BJ (cell line): Measurements from ENCODE around the gene PLIN1. TPM values are rescaled to one million over a fixed set of nuclear protein-coding genes. Genes with fewer than 3 reads are reported as not detected.

Experiments used
- CTCF ChIA-PET: fragments of 350-600 bp; formaldehyde crosslinking; extraction: SDS; loops from one replicate; lab custom pipeline; 2021; ENCODE audit warnings: antibody characterized with exemption, inconsistent platforms; lab: Yijun Ruan, JAX
- POLR2A ChIA-PET: fragments of 300-600 bp; sonication (Branson Sonifier 250); formaldehyde crosslinking; extraction: SDS; loops from one replicate; lab custom pipeline; 2021; ENCODE audit warnings: antibody characterized with exemption; lab: Charles Lee
- DNase-seq: peaks from one replicate; pipeline ENCODE4 v3.0.0-alpha.2; 2011; ENCODE audit warnings: low read depth
- H3K27me3 ChIP-seq: 2 replicates; pipeline ENCODE4 v1.6.0; 2011; ENCODE audit warnings: low read length; ENCODE audit not compliant: control insufficient read depth, insufficient read depth
- H3K36me3 ChIP-seq: 2 replicates; pipeline ENCODE4 v1.5.1; 2011; ENCODE audit warnings: low read length; ENCODE audit not compliant: control insufficient read depth, insufficient read depth
- H3K4me3 ChIP-seq: 2 replicates; pipeline ENCODE4 v1.5.1; 2011; ENCODE audit warnings: low read depth, mild to moderate bottlenecking, control low read depth, low read length
- polyA plus RNA-seq: library from polyadenylated mRNA; depleted of rRNA; stranded (reverse); fragments of >200 nt; gene quantifications from 2 replicates; pipeline ENCODE4 v1.2.3, GENCODE V29; 2011; rRNA removed
- small RNA-seq: library from RNA; depleted of rRNA; stranded (forward); fragments of <200 nt; gene quantifications from one replicate; pipeline ENCODE3, GENCODE V24; 2012; ENCODE audit warnings: low replicate concordance, low read depth; ENCODE audit not compliant: insufficient read length
- TF ChIP-seq, protein P1 (sequence below): IDR thresholded peaks from 2 replicates; pipeline ENCODE4 v1.5.1; 2011; ENCODE audit warnings: low read depth, mild to moderate bottlenecking, control low read depth, inconsistent platforms, low read length, moderate library complexity; ENCODE audit not compliant: insufficient read depth

The PLIN1 gene
- polyA plus RNA-seq, 1 experiment, result 0.06 TPM

DNA sequence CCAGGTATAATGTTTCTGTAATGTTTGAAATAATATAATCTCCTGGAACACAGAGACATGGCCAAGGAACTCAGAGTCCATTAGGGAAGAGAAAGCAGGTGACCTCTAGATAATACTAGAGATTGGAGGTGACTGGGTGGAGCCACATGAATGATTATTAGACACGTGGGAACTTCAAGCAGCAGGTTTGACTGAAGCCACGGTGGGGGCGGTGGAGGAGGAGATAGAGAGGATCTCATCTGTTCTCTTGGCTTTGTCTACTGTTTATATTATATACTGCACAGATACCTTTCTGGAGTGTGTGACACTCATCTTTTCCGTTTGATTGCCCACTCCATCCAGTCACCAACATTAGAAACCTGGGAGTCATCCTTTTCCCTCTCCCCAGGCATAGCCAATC lies 57.6 kb downstream of the PLIN1 start:
- ChIA-PET CTCF (no interaction called here), POLR2A (no interaction called here)
- no peak overlapping the region for H3K4me3 ChIP-seq
- H3K27me3 ChIP-seq, result no peaks in the 10 kb centered on the region
- peaks cover 12% of the 10 kb centered on the region; the same call in 1 of the 2 replicates for H3K36me3 ChIP-seq
- no peak for DNase-seq
- TF ChIP-seq, protein P1, sequence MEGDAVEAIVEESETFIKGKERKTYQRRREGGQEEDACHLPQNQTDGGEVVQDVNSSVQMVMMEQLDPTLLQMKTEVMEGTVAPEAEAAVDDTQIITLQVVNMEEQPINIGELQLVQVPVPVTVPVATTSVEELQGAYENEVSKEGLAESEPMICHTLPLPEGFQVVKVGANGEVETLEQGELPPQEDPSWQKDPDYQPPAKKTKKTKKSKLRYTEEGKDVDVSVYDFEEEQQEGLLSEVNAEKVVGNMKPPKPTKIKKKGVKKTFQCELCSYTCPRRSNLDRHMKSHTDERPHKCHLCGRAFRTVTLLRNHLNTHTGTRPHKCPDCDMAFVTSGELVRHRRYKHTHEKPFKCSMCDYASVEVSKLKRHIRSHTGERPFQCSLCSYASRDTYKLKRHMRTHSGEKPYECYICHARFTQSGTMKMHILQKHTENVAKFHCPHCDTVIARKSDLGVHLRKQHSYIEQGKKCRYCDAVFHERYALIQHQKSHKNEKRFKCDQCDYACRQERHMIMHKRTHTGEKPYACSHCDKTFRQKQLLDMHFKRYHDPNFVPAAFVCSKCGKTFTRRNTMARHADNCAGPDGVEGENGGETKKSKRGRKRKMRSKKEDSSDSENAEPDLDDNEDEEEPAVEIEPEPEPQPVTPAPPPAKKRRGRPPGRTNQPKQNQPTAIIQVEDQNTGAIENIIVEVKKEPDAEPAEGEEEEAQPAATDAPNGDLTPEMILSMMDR, result no peak

DNA sequence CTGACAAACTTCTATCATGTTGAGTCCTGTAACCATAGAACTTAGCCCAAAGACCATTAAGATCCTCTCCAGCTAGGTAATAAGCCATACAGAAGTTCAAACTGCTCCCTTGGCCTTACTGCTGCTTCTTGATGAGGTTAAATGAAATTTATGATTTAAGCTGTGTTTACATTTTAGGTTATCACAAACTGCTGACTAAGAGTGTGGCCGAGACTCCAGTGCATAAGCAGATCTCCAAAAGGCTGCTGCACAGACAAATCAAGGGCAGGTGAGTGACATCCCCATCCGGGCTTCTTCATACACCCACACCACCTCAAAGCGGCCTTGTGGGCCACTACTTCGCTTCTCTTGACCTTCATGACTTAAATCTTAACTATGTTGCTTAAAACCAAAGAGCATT lies 62.9 kb downstream of the PLIN1 start:
- Histone ChIP-seq H3K4me3 (no peak overlapping the region), H3K27me3 (no peaks in the 10 kb centered on the region), H3K36me3 (peaks cover 5% of the 10 kb centered on the region)
- CTCF ChIA-PET, result no interaction called here
- TF ChIP-seq, protein P1, result no peak
- POLR2A ChIA-PET, result no interaction called here
- DNase-seq, result no peak

DNA sequence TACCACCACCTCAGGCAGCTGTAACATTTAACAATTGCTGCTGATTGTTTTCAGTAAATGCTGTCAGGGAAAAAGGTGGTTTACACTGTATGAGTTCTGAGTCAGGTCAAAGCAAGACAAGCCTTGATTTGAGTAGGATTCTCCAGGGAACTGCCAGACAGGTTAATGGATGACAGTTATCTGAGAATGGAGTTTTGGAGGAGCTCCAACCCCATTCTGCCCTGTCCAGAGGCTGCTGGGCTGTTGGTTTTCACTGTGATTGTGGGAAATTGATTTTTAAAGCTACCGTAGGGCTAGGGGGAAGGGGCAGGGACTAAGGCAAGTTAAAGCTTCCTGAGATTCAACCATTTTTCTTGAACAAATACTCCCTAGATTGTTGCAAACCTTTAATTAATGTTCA lies 64.0 kb downstream of the PLIN1 start:
- H3K27me3 ChIP-seq, result no peaks in the 10 kb centered on the region
- H3K36me3 ChIP-seq, result peaks cover 5% of the 10 kb centered on the region
- no peak overlapping the region for H3K4me3 ChIP-seq
- TF ChIP-seq, protein P1, result no peak
- CTCF ChIA-PET, result interaction anchor here (1.7 kb wide), 1 partner anchor 32 kb away, joined by 5 read pairs; no protein-coding TSS in a partner anchor
- POLR2A ChIA-PET, result no interaction called here
- no peak for DNase-seq

Small RNA genes within 50 kb of the gene (small RNA-seq; reads per million reads assigned to genes)
- gene RNU6-132P, result not detected

Other genes starting within 250 kb of the PLIN1 start
- not detected in 2 replicates for gene RHCG, start 182.8 kb downstream of the PLIN1 start, polyA plus RNA-seq
- 1.5 and 2.4 TPM in 2 replicates for gene TICRR, start 103.9 kb downstream of the PLIN1 start, polyA plus RNA-seq
- gene KIF7, start 23.9 kb downstream of the PLIN1 start, polyA plus RNA-seq, result 5.4 and 7.5 TPM in 2 replicates
- gene PEX11A, start 11.4 kb upstream of the PLIN1 start, polyA plus RNA-seq, result 8.5 and 8.9 TPM in 2 replicates
- 0.15 and 0.17 TPM in 2 replicates for gene WDR93, start 11.4 kb upstream of the PLIN1 start, polyA plus RNA-seq
- gene MESP1, start 71.9 kb upstream of the PLIN1 start, polyA plus RNA-seq, result 0.20 and 0.49 TPM in 2 replicates
- 0.28 and 0.39 TPM in 2 replicates for gene MESP2, start 97.0 kb upstream of the PLIN1 start, polyA plus RNA-seq
- gene ANPEP, start 135.5 kb upstream of the PLIN1 start, polyA plus RNA-seq, result 122 and 187 TPM in 2 replicates
- 23.5 and 37.2 TPM in 2 replicates for gene AP3S2, start 214.6 kb upstream of the PLIN1 start, polyA plus RNA-seq
- 10.0 and 11.2 TPM in 2 replicates for gene ARPIN, start 233.6 kb upstream of the PLIN1 start, polyA plus RNA-seq